ENCODE data around the gene GRIK1. TPM values are rescaled to one million over a fixed set of nuclear protein-coding genes. Genes with fewer than 3 reads are reported as not detected.

Gene GRIK1
- total RNA-seq, 2 donors from 2014 or later: not detected

GRCh38 chr21:29557931-29558725, 381.7 kb downstream of the GRIK1 start:
- H3K27ac Mint-ChIP-seq: no peak overlapping the region
- no peak for ATAC-seq
- no peaks in the 10 kb centered on the region for H3K9me3 Mint-ChIP-seq
- peaks cover 0 to 5% of the 10 kb centered on the region in 2 donors for H3K36me3 Mint-ChIP-seq
- no peak for DNase-seq (ENCODE audit: low spot score in 2 of 2)

- ATAC-seq (no peak), DNase-seq (ENCODE audit: low spot score in 2 of 2) (no peak)
- Mint-ChIP-seq H3K9me3 (no peaks in the 10 kb centered on the region), H3K27ac (no peak overlapping the region), H3K36me3 (peaks cover 0 to 5% of the 10 kb centered on the region in 2 donors)
Measured at GRCh38 chr21:29557200-29557599, 382.6 kb downstream of the GRIK1 start.

- Mint-ChIP-seq H3K9me3 (no peaks in the 10 kb centered on the region), H3K27ac (no peak overlapping the region), H3K36me3 (no peaks in the 10 kb centered on the region)
- ATAC-seq: no peak
- DNase-seq (ENCODE audit: low spot score in 2 of 2): no peak
Measured at GRCh38 chr21:29555601-29556000, 384.2 kb downstream of the GRIK1 start.

- Mint-ChIP-seq H3K27ac (no peak overlapping the region), H3K9me3 (no peaks in the 10 kb centered on the region), H3K36me3 (peaks cover 0 to 8% of the 10 kb centered on the region in 2 donors)
- ATAC-seq (no peak), DNase-seq (ENCODE audit: low spot score in 2 of 2) (no peak)
Measured at GRCh38 chr21:29550205-29550604, 389.6 kb downstream of the GRIK1 start.

GRCh38 chr21:29549614-29550013, 390.2 kb downstream of the GRIK1 start:
- DNase-seq (ENCODE audit: low spot score in 2 of 2): no peak
- H3K9me3 Mint-ChIP-seq: no peaks in the 10 kb centered on the region
- no peak overlapping the region for H3K27ac Mint-ChIP-seq
- ATAC-seq: no peak
- H3K36me3 Mint-ChIP-seq: peaks cover 0 to 8% of the 10 kb centered on the region in 2 donors

GRCh38 chr21:29547998-29548397, 391.8 kb downstream of the GRIK1 start:
- no peaks in the 10 kb centered on the region for H3K9me3 Mint-ChIP-seq
- ATAC-seq: no peak
- H3K36me3 Mint-ChIP-seq: peaks cover 0 to 8% of the 10 kb centered on the region in 2 donors
- no peak overlapping the region for H3K27ac Mint-ChIP-seq
- no peak for DNase-seq (ENCODE audit: low spot score in 2 of 2)

GRCh38 chr21:29546071-29546470, 393.7 kb downstream of the GRIK1 start:
- ATAC-seq (no peak), DNase-seq (ENCODE audit: low spot score in 2 of 2) (no peak)
- Mint-ChIP-seq H3K9me3 (no peaks in the 10 kb centered on the region), H3K27ac (no peak overlapping the region), H3K36me3 (peaks cover 0 to 8% of the 10 kb centered on the region in 2 donors)

GRCh38 chr21:29540289-29540688, 399.5 kb downstream of the GRIK1 start:
- ATAC-seq (no peak), DNase-seq (ENCODE audit: low spot score in 2 of 2) (no peak)
- Mint-ChIP-seq H3K9me3 (peaks cover 6 to 12% of the 10 kb centered on the region in 2 donors), H3K36me3 (peaks cover 11 to 12% of the 10 kb centered on the region in 2 donors), H3K27ac (no peak overlapping the region)

GRCh38 chr21:29538115-29538514, 401.7 kb downstream of the GRIK1 start:
- peaks cover 11 to 16% of the 10 kb centered on the region in 2 donors for H3K36me3 Mint-ChIP-seq
- no peak overlapping the region for H3K27ac Mint-ChIP-seq
- peaks cover 8 to 12% of the 10 kb centered on the region in 2 donors for H3K9me3 Mint-ChIP-seq
- ATAC-seq: no peak
- DNase-seq (ENCODE audit: low spot score in 2 of 2): no peak

- Mint-ChIP-seq H3K9me3 (peaks cover 8 to 12% of the 10 kb centered on the region in 2 donors), H3K27ac (no peak overlapping the region), H3K36me3 (peaks cover 17 to 26% of the 10 kb centered on the region in 2 donors)
- no peak for DNase-seq (ENCODE audit: low spot score in 2 of 2)
- ATAC-seq: no peak
Measured at GRCh38 chr21:29534448-29534847, 405.3 kb downstream of the GRIK1 start.

GRCh38 chr21:29529139-29529538, 410.7 kb downstream of the GRIK1 start:
- H3K36me3 Mint-ChIP-seq: peaks cover 24 to 41% of the 10 kb centered on the region in 2 donors
- DNase-seq (ENCODE audit: low spot score in 2 of 2): no peak
- no peak overlapping the region for H3K27ac Mint-ChIP-seq
- H3K9me3 Mint-ChIP-seq: peaks cover 16 to 24% of the 10 kb centered on the region in 2 donors
- no peak for ATAC-seq

- H3K27ac Mint-ChIP-seq: no peak overlapping the region
- peaks cover 16 to 26% of the 10 kb centered on the region in 2 donors for H3K9me3 Mint-ChIP-seq
Measured at GRCh38 chr21:29526545-29526944, 413.3 kb downstream of the GRIK1 start.

GRCh38 chr21:29524055-29524454, 415.7 kb downstream of the GRIK1 start:
- ATAC-seq: no peak
- DNase-seq (ENCODE audit: low spot score in 2 of 2): no peak
- Mint-ChIP-seq H3K27ac (no peak overlapping the region), H3K9me3 (peaks cover 16 to 27% of the 10 kb centered on the region in 2 donors), H3K36me3 (peaks cover 26 to 36% of the 10 kb centered on the region in 2 donors)

More at GRCh38 chr21:29526545-29526944, 413.3 kb downstream of the GRIK1 start:
- no peak for ATAC-seq
- no peak for DNase-seq (ENCODE audit: low spot score in 2 of 2)
- H3K36me3 Mint-ChIP-seq: peaks cover 29 to 46% of the 10 kb centered on the region in 2 donors

- DNase-seq (ENCODE audit: low spot score in 2 of 2): no peak
- H3K36me3 Mint-ChIP-seq: peaks cover 26 to 36% of the 10 kb centered on the region in 2 donors
- no peak overlapping the region for H3K27ac Mint-ChIP-seq
- H3K9me3 Mint-ChIP-seq: peaks cover 16 to 27% of the 10 kb centered on the region in 2 donors
- ATAC-seq: no peak
Measured at GRCh38 chr21:29523646-29524045, 416.1 kb downstream of the GRIK1 start.

GRCh38 chr21:29521872-29522271, 417.9 kb downstream of the GRIK1 start:
- Mint-ChIP-seq H3K9me3 (peaks cover 10 to 21% of the 10 kb centered on the region in 2 donors), H3K27ac (no peak overlapping the region), H3K36me3 (peaks cover 19 to 33% of the 10 kb centered on the region in 2 donors)
- ATAC-seq: no peak
- no peak for DNase-seq (ENCODE audit: low spot score in 2 of 2)

GRCh38 chr21:29520171-29520570, 419.6 kb downstream of the GRIK1 start:
- H3K9me3 Mint-ChIP-seq: peaks cover 6 to 10% of the 10 kb centered on the region in 2 donors
- H3K36me3 Mint-ChIP-seq: peaks cover 14 to 16% of the 10 kb centered on the region in 2 donors
- no peak overlapping the region for H3K27ac Mint-ChIP-seq
- DNase-seq (ENCODE audit: low spot score in 2 of 2) (no peak), ATAC-seq (no peak)

- H3K27ac Mint-ChIP-seq: no peak overlapping the region
- DNase-seq (ENCODE audit: low spot score in 2 of 2): no peak
- peaks cover 27% of the 10 kb centered on the region in 2 donors for H3K36me3 Mint-ChIP-seq
- no peak for ATAC-seq
- peaks cover 14 to 25% of the 10 kb centered on the region in 2 donors for H3K9me3 Mint-ChIP-seq
Measured at GRCh38 chr21:29514652-29515247, 425.0 kb downstream of the GRIK1 start.
